Breast epithelium (tissue), 3 donors: Measurements from ENCODE around the gene PARVB.

ENCODE experiments used
- CTCF ChIP-seq, 3 donors: fragments of 450-650 bp; IDR thresholded peaks; one replicate each; pipeline ENCODE4 v1.5.1; 2016 to 2017; ENCODE audit warnings: antibody characterized with exemption in 3 of 3, mild to moderate bottlenecking in 3 of 3, moderate library complexity in 3 of 3
- POLR2A ChIP-seq: fragments of 450-650 bp; IDR thresholded peaks from one replicate; pipeline ENCODE4 v1.6.1; 2016; ENCODE audit warnings: antibody characterized with exemption, mild to moderate bottlenecking, moderate library complexity

GRCh38 chr22:44003405-44004103 lies 20.5 kb upstream of the PARVB start:
- TF ChIP-seq POLR2A (no peak), CTCF (IDR thresholded peaks at IDR 0.05) (no peak)
